ENCODE results near the gene METTL24. TPM values are rescaled to one million over a fixed set of nuclear protein-coding genes. Genes with fewer than 3 reads are reported as not detected.

The METTL24 gene
- total and polyA plus RNA-seq, 10 of the 15 experiments (the other 5 are each of a cell fraction or from before 2014, with no cell fraction given), result 0.20 TPM; not detected in 9

DNA sequence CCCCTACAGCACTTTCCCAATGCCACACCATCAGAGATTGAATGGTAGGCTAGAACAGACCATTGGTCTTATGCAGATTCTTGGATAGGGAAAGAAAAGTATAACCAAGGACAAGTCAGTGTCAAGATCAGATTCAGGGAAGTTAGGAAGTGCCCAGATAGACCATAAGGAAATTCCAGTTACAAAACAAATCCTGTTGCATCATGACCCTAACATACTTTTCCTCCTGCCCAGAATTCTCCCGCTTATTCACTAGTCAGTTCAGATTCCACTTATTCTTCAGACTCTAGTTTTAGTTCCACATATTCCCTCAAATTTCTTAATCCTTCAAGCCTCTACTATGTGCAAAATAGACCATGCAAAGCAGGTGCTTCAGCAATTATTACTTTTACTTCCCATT lies 20.7 kb downstream of the METTL24 start:
- FAIRE-seq, result no peak
- H3K27ac ChIP-seq (ENCODE audit: control insufficient read depth, insufficient read depth), result no peak overlapping the region
- intact Hi-C loops (cut with micrococcal nuclease; ENCODE audit: unreplicated experiment), result no loop called here
- H3K4me2 ChIP-seq (ENCODE audit: control insufficient read depth, insufficient read depth), result no peak overlapping the region
- ChIA-PET CTCF (no interaction called here), POLR2A (no interaction called here), RAD21 (ENCODE audit: unreplicated experiment) (interaction anchor here (1.5 kb wide), 1 partner anchor 159 kb away, joined by 3 read pairs; no protein-coding TSS in a partner anchor), SMC1A (ENCODE audit: uncharacterized antibody, unreplicated experiment) (no interaction called here)
- H3K36me3 ChIP-seq (ENCODE audit: control insufficient read depth in 2 of 2, insufficient read depth in 2 of 2, low read length in 1 of 2), result no peaks in the 10 kb centered on the region
- no peaks in the 10 kb centered on the region for H3K79me2 ChIP-seq (ENCODE audit: control insufficient read depth, insufficient read depth, low read length)
- DNase-seq (ENCODE audit: low read depth, low spot score), result no peak
- no peak for TF ChIP-seq RAD51 (IDR thresholded peaks at IDR 0.05)
- TF ChIP-seq ELK1 (IDR thresholded peaks at IDR 0.05; ENCODE audit: low read depth, low read length), result no peak
- no peak for TF ChIP-seq FOXM1 (IDR thresholded peaks at IDR 0.05; ENCODE audit: low read depth, low read length)
- TF ChIP-seq SUZ12 (IDR thresholded peaks at IDR 0.05; ENCODE audit: unreplicated experiment), result no peak
- no peak for TF ChIP-seq MEF2A (IDR thresholded peaks at IDR 0.05; ENCODE audit: insufficient read depth, low read depth, low read length)
- no peak overlapping the region for H3K4me3 ChIP-seq
- in situ Hi-C loops (cut with MboI), result no loop called here
- no peak overlapping the region for H2AFZ ChIP-seq (ENCODE audit: control insufficient read depth, low read depth, low read length)
- no peaks in the 10 kb centered on the region; the same call in 1 of the 2 replicates for H4K20me1 ChIP-seq (ENCODE audit: control insufficient read depth, insufficient read depth)
- H3K9ac ChIP-seq (ENCODE audit: control insufficient read depth, insufficient read depth, low read length), result no peak overlapping the region
- WGBS (ENCODE audit: insufficient coverage, insufficient replicate concordance, low lambda C conversion rate, missing lambda C conversion rate), result 42% methylated on average over 1 of the region's 1 CpG
- no peaks in the 10 kb centered on the region for H3K27me3 ChIP-seq (replicated peaks in 1 of 2; ENCODE audit: control insufficient read depth in 2 of 2, insufficient read depth in 2 of 2, low read length in 1 of 2)
- no peaks in the 10 kb centered on the region for H3K9me3 ChIP-seq (replicated peaks; ENCODE audit: control insufficient read depth, insufficient read depth, low read length)
- no peaks in the 10 kb centered on the region for H3K4me1 ChIP-seq (ENCODE audit: control insufficient read depth, insufficient read depth, low read length)
- no TSS peak for BruUV-seq (replicated peaks)
- no peak for ATAC-seq

- ATAC-seq (peak; percentile 55), DNase-seq (ENCODE audit: low read depth, low spot score) (no peak), FAIRE-seq (no peak)
- WGBS (ENCODE audit: insufficient coverage, insufficient replicate concordance, low lambda C conversion rate, missing lambda C conversion rate), result 33% methylated on average over 9 of the region's 9 CpGs
- Histone ChIP-seq H3K4me2 (ENCODE audit: control insufficient read depth, insufficient read depth) (no peak overlapping the region), H3K27ac (ENCODE audit: control insufficient read depth, insufficient read depth) (no peak overlapping the region), H3K4me3 (no peak overlapping the region), H3K36me3 (ENCODE audit: control insufficient read depth in 2 of 2, insufficient read depth in 2 of 2, low read length in 1 of 2) (no peaks in the 10 kb centered on the region), H3K9me3 (replicated peaks; ENCODE audit: control insufficient read depth, insufficient read depth, low read length) (no peaks in the 10 kb centered on the region), H3K27me3 (replicated peaks in 1 of 2; ENCODE audit: control insufficient read depth in 2 of 2, insufficient read depth in 2 of 2, low read length in 1 of 2) (no peaks in the 10 kb centered on the region; a peak in 1 of 4 replicates), H3K9ac (ENCODE audit: control insufficient read depth, insufficient read depth, low read length) (no peak overlapping the region), H2AFZ (ENCODE audit: control insufficient read depth, low read depth, low read length) (no peak overlapping the region), H3K4me1 (ENCODE audit: control insufficient read depth, insufficient read depth, low read length) (no peaks in the 10 kb centered on the region), H3K79me2 (ENCODE audit: control insufficient read depth, insufficient read depth, low read length) (no peaks in the 10 kb centered on the region), H4K20me1 (ENCODE audit: control insufficient read depth, insufficient read depth) (no peaks in the 10 kb centered on the region; the same call in 1 of the 2 replicates)
- BruUV-seq (replicated peaks), result no TSS peak
- TF ChIP-seq ASH2L (IDR thresholded peaks at IDR 0.05; ENCODE audit: borderline replicate concordance, low read depth) (no peak), BCL11A (IDR thresholded peaks at IDR 0.05; ENCODE audit: low read depth, low read length) (no peak), ZBTB33 (IDR thresholded peaks at IDR 0.05) (no peak), ZNF207 (IDR thresholded peaks at IDR 0.05; ENCODE audit: borderline replicate concordance) (no peak), RAD51 (IDR thresholded peaks at IDR 0.05) (no peak), FOXM1 (IDR thresholded peaks at IDR 0.05; ENCODE audit: low read depth, low read length) (no peak), STAT3 (IDR thresholded peaks at IDR 0.05; ENCODE audit: low read depth, low read length) (no peak), EED (IDR thresholded peaks at IDR 0.05; ENCODE audit: low read depth) (no peak), MXI1 (IDR thresholded peaks at IDR 0.05; ENCODE audit: low read depth, low read length) (no peak), CREB1 (IDR thresholded peaks at IDR 0.05; ENCODE audit: low read depth) (no peak), YY1 (IDR thresholded peaks at IDR 0.05; ENCODE audit: low read depth, low read length) (no peak), RUNX3 (IDR thresholded peaks at IDR 0.05; ENCODE audit: low read length) (no peak)
- CTCF ChIA-PET, result no interaction called here
- intact Hi-C loops (cut with micrococcal nuclease; ENCODE audit: unreplicated experiment), result no loop called here
- SMC1A ChIA-PET (ENCODE audit: uncharacterized antibody, unreplicated experiment), result interaction anchor here (0.6 to 0.9 kb wide), 3 partner anchors 12 to 156 kb away, joined by 3 read pairs; no protein-coding TSS in a partner anchor
- RAD21 ChIA-PET (ENCODE audit: unreplicated experiment), result no interaction called here
- POLR2A ChIA-PET, result interaction anchor here (0.6 kb wide), 1 partner anchor 124 kb away, joined by 5 read pairs; no protein-coding TSS in a partner anchor
- in situ Hi-C loops (cut with MboI), result no loop called here
Measured at GRCh38 chr6:110334423-110335180, 23.5 kb downstream of the METTL24 start.

All from GM12878 (cell line).